Measurements from ENCODE around the gene MED7.
"Not testable (repeated sequence)": the region's sequence is repeated elsewhere in the genome, so short reads cannot be mapped to it uniquely, and the experiment has no call there.

The MED7 gene, protein sequence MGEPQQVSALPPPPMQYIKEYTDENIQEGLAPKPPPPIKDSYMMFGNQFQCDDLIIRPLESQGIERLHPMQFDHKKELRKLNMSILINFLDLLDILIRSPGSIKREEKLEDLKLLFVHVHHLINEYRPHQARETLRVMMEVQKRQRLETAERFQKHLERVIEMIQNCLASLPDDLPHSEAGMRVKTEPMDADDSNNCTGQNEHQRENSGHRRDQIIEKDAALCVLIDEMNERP

DNA sequence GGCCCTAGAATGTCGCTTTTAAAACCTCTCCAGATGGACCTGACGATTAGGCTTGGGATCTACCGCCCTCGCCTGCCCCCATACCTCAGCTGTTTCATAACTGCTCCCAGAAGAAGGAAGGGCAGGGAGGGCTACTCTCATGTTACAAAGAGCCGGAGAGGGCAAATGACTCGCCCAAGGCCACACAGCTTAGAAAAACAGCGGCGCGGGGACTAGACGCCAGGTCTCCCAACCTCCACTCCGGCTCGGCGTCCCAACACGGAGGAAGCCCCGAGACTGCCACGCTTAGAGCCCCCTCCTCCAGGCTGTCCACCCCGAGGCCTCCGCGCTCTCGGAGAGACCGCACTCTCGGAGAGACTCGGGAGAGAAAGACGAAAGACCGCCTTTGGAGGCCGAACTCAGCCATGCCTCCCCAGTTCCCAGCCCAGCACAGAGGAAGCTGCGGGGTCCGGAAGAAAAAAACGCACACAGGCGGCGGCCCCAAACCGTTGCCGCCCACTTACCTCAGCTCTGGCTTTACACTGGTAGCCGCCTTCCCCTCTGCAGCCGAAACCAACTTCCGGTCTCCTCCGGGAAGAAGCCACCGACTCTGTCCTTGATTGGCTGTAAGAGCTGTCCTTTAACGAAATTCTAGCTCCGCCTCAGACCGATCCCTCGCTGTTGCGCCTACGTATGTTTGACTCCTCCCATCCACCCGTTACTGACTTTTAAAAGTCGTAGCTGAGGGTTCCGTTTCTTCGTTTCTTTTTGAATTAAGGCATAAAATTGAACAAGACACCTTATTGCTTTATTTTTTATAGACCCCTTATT lies at the start of gene MED7:
Gene MED7, minus strand, starts transcription at position 549 of the 810 bp plus-strand sequence. CDS start 3,434 bp downstream, outside the sequence.
- peak; percentile 99 for DNase-seq

DNA sequence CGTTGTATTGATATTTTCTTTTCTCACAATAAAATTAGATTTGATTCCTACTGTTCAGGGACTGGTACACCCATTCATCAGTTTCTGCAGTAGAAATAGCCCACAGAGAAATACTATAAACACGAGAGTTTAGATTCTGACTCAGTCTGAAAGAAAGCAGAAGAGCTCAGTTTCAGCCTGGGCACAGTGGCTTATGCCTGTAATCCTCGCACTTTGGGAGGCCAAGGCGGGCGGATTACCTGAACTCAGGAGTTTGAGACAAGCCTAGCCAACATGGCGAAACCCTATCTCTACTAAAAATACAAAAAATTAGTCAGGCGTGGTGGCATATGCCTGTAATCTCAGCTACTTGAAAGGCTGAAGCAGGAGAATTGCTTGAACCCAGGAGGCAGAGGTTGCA lies 46.6 kb upstream of the MED7 start:
- no peak for DNase-seq

DNA sequence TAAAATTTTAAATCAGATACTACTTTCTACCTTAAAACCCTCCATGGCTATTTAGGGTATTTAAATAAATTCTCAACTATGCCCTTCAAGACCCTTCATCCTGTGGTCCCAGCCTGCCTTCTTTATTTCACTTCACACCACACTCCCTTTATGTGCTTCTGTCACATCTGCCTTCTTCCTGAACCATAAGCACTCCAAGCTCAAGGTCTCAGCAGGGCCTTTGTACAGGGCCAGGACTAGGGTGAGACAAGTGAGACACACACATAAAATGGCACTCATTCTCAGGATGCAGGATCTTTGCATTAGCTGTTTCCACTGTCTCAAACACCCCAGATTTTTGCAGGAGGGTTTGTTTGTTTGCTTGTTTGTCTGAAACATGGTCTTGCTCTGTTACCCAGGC lies 45.6 kb upstream of the MED7 start:
- no peak for DNase-seq

DNA sequence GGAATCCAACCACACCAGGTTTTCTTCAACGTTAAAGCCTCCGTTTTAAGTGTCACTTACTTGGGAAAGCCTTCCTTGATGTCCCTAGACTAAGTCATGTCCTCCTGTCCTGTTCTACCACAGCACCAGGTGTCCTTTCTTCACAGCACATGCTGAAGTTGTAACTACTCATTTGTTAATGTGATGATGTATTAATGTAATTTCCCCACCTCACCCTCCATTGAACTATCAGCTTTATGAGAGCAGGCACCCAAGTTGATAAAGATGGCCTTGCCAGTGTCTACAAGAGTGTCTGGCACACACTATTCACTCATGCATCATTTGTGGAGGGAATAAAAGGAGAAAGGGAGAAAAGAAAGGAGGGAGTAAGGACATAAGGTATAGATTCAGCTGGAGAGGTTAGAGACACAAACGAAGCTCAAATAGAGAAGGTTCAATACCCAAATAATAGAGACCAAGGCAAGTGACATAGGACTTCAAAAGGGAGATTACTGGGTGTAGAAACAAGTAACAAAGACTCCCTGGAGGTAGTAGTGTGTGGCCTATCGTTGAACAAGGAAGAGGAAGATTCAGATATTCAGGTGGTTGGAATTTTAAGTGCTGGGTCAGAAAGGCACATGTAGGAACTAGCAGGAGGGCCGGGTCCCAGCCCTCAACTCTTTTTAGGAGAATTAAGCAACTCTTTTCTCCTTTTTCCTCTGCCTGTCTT lies 44.5 kb upstream of the MED7 start:
- DNase-seq: no peak

DNA sequence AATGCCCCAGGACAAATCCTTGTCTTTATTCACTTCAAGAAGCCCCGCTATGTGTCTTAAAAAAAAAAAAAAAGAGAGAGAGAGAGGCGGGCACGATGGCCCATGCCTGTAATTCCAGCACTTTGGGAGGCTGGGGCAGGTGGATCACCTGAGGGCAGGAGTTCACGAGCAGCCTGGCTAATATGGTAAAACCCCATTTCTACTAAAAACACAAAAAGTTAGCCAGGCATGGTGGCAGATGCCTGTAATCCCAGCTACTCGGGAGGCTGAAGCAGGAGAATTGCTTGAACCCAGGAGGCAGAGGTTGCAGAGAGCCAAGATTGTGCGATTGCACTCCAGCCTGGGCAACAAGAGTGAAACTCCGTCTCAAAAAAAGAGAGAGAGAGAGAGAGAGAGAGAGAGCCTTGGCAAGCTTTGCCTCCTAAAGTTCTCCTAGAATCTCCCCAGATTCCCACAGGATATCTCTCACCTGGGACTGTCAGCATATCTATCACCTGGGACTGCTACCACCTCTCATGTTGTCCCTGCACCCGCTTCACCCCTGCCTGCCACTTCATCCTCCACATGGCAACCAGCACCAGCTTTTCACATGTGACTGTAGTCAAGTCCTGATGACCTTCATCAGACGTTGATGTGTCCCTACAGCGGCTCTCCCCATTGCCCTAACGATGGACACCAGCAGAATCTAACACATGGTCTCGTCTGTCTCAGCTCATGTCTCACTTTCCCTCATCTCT lies 43.8 kb upstream of the MED7 start:
- DNase-seq: no peak

DNA sequence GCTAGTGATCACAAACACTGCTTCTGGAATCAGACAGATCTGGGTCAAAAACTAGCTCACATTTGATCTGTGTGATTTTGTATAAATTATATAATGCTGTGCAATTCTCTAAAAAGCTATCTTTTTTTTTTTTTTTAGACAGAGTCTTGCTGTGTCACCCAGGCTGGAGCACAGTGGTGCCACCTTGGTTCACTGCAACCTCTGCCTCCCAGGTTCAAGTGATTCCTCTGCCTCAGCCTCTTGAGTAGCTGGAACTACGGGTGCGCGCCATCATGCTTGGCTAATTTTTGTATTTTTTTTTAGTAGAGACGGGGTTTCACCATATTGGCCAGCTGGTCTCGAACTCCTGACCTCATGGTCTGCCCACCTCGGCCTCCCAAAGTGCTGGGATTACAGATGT lies 42.5 kb upstream of the MED7 start:
- not testable (repeated sequence) for DNase-seq

DNA sequence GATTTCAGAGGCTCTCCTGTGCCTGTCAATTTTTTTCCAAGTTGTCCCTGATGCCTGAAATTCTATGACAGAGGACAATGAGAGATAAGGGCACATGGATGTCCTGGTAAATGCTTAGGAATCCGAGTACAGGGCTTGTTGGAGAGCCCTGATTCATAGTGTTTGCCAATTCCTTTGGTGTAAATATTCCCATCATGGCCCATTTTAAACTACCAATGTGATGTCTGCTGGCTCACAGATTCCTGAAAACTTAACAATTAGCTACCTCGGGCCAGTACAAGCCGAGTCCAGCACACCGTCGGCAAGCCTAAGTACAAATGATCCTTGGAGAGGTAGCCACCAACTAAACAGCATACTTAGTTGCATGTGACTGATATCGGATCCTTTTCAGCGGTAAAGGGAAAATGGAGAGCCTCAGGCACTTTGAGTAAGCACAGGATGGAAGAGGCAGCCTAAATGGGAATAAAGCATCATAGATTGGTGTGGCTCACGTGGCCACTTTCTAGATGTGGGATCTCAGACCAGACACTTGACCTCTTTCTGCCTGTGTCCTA lies 41.5 kb upstream of the MED7 start:
- no peak for DNase-seq

DNA sequence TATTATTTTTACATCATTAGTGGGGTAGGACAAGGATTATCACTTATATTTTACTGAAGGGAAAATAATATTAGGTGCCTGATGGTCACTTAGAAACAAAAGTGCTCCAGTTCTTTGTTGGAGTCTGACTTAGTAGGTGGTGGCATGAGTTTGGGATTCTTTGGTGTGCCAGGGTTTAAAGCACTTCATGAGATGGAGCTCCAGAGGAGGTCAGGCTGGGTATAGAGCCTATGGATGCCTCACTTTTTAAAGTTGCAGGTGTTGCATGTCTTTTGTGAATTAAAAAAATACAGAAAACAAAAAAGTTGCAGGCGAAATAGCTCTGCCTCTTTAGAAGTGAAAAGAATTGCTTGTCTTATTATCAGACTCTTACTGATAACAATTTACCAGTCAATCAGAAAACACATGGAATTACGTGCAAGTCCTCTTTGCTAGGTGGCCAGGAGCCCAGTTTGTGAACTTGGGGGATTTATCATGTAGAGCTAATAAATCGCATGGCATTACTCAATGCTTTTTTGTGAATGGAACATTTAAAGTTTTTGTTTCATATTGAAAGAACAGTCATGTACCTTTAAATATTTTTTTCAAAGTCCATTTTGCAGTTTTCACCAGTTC lies 39.6 kb upstream of the MED7 start:
- no peak for DNase-seq

DNA sequence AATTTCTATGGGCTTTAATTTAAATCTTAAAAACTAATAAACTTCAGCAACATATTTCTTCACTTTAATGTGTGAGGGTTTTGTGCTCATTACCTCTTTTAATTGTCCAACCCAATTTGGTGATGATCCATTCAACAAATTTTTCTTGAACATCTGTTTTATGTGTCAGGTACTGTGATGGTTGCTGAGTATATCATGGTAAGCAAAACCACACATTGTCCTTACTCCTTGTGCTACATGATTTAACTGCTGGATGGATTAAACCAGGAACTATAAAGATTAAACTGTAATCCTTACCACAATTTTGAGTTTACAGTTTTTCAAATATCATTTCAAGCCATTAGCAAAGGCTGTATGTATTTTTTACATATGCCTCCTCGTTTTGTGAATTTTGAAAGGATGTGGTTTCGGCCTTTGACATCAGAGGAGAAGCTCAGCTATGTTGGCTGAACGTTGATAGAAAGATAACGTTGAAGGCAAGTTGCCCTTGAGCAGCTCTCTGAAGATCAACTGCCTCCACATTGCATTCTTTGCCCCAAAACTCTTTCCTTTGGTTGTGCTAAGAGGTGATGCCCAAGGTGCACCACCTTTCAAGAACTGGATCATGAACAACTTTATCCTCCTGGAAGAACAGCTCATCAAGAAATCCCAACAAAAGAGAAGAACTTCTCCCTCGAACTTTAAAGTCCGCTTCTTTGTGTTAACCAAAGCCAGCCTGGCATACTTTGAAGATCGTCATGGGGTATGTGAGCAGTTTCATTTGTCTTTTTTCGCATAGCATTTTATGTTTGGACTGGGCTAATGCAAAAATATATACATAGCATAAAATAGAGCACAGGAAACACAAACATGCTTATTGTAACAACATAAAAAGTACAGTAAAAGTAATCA lies 38.0 kb upstream of the MED7 start, which contains the start of gene ITK:
Gene ITK, plus strand, starts transcription at position 467 of the 891 bp plus-strand sequence. Its CDS starts 138 bp downstream, at position 605.
- DNase-seq: no peak

DNA sequence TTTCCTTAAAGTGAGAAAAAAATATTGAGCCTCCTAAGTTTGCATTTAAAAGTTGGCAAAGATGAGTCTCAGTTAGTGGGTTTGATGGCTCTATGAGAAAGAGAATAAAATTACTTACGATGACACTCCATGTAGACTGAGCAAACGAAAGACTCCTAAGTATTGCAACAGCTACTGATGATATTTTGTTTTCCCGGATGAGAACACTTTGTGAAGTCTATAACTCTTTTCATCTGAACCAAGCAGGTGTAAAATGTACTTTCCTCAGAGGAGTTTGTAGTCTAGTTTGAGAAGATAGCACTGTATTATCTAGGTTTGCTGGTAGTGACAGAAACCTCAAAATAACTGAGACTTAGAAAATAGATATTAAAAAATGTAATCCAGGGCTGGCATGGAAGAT lies 36.3 kb upstream of the MED7 start:
- no peak for DNase-seq

DNA sequence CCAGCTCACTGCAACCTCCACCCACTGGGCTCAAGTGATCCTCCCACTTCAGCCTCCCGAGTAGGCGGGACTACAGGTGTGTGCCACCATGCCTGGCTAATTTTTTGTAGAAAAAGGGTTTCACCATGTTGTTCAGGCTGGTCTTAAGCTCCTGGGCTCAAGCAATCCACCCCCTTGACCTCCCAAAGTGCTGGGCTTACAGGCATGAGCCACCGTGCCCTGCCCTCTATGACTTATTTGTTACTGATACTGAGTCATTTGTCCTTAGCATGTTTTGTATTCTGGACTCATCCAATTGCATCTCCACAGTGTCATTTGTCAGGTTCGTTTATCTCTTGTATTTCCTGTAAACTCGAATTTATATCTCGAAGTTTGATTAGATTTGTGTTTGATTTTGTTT lies 35.3 kb upstream of the MED7 start:
- no peak for DNase-seq

DNA sequence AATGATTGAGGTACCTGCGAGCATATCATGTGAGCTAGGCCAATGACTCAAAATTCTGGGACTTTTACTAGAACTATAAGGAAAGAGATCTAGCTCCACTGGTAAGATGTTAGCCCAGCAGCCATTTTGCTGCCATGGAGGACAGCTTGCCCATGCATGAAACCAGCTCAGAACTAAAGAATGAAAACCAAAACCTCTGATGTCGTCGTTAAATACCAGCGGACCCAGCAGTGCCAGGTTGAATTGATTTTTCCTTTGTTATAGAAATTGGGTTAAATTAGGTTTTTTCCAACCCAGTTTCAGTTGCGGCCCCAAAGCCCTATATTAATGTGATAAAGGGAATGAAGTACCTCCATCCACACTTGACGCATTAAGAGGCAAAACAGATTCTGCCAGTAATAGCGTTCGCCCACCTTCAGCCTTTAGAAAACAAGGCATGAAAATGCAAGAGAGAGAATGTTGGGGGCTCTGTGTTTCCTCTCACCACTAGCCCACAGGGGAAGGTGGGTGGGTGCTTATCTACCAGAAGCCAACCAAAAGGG lies 32.5 kb upstream of the MED7 start:
- no peak for DNase-seq

DNA sequence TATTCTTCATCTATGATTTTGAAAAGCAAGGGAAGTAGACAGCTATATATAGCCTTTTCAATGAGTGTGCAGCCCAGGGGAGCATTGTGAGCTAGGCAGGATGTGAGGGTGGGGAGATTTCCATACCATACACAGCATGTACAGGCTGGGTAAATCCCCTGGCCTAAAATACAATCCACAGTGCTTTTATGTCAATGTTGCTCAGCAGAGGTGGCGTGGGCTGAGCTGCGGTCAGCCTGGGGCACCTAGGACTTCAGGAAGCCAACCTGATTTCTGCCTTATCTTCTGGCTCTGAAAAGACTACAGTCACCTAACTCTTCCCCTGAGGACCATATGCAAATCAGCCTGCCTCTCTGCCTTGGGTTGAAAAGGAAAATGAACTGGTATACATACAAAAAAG lies 29.7 kb upstream of the MED7 start:
- no peak for DNase-seq

DNA sequence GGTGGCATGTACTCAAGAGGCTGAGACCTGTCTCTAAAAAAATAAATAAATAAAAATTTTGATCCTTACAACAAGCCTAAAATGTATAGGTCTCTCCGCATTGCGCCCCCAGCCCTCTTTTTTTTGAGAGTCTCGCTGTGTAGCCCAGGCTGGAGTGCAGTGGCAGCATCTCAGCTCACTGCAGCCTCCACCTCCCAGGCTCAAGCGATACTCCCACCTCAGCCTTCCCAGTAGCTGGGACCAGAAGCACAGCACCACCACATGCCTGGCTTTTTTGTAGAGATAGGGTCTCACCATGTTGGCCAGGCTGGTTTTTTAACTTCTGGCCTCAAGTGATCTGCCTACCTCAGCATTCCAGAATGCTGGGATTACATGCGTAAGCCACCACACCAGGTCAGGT lies 25.6 kb upstream of the MED7 start:
- DNase-seq: no peak

DNA sequence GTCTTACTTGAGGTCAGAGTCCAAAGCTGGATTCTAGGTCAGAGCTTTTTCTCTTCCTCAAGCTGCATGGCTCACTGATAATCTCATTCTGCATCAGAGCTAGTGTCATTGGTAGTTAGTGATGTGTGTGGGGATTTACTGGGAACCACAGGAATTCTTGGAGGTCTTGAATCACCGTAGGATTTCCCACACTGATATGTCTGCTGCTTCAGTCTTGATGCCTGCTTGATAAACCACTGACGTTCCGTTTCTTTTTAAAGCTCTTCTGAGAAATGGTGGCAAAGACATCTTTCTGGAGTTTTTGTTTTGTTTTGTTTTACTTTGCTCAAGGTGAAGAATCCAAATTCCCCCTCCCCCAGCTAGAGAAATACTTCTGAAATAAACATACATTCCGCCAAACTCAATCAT lies 24.6 kb upstream of the MED7 start:
- DNase-seq: no peak

DNA sequence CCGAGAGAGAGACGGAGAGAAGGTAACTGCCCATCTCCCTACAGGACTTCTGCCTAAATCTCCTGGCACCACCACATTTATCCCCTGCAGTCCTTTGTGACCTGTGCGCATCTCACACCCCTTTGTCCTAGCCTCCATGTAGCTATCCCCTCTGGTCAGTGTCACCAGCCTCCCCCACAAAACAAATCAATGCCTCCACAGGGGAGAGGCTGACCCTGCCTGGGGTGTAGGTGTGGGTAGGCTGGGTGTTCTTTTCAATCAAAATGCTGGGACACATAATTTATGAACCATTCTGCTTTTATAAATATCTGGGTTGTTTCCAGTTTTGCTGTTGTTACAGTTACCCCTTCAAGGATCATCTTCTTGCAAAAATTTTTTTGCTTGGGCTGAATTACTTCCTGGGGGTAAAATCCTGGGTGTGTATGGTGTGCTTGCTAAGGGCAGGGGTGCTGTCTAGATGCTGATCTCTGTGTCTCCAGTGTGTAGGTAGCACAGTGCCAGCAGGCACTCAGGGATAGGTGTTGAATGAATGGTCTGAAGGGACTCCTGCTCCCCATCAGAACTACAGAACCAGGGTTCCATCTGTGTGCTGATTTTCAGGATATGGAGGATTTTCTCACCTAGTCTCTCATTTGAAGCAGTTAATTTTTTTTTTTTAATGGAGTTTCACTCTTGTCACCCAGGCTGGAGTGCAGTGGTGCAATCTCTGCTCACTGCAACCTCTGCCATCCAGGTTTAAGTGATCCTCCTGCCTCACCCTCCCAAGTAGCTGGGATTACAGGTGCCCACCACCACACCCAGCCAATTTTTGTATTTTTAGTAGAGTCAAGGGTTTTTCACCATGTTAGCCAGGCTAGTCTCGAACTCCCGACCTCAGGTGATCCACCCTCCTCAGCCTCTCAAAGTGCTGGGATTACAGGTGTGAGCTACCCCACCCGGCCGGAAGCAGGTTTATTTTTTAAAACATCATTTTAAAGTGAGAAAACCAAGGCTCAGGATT lies 23.8 kb upstream of the MED7 start, which contains the start of gene GARIN3:
Gene GARIN3, minus strand, starts transcription at position 51 of the 1,000 bp plus-strand sequence. CDS start 96 bp downstream, outside the sequence.
- no peak for DNase-seq

DNA sequence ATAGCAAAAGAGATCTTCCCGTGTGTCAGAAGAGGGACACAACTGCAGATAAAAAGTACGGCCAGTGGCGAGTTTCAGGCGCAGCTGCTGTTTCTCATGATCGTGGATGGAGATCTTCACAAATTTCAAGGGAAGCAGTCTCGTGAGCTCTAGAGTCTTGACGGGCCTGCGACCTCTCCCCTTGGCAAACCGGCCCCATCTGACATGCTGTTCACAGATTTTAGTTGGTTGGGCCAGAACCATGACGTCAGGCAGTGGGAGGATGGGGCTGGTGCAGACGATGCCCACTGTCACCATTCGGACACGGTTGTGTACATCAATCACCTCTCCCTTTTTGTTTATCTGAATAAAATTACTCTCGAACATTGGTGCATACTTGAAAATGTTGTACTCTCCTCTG lies 23.0 kb upstream of the MED7 start:
- no peak for DNase-seq

DNA sequence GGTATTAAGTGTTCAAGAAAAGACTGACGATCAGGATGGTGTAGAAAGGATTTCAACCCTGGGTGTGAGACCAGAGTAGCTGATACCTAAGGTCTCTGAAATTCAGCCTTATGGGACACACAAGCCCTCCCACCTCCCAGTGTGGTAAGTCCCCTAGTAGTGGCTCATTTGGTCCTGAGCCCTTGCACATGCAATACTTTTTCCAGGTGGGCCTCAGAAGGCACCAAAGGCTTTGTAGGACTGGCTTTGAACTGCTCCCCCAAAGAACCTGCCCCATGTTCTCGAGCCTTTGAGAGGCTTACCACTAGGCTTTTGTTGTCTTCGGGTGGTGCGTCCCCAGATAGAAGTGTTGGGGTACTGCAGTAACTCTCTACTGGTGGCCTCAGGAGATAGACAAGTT lies 22.6 kb upstream of the MED7 start:
- no peak for DNase-seq

DNA sequence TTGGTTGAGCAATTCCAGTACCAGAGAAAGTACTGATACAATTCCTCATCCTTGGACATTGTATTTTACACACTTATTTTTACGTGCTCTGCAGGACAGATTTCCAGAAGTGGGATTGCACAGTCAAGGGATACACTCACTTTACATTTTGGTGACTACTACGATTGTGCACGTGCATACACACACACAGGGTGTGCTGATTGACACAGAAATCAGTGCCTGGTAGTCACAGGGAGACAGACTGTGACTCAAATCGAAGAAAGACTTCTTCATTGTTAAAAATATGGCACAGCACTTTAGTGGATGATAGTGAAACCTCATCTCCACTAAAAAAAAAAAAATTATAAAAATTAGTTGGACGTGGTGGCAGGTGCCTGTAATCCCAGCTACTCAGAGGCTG lies 21.9 kb upstream of the MED7 start:
- DNase-seq: no peak
